Measurements from ENCODE around the gene NTF4. TPM values are rescaled to one million over a fixed set of nuclear protein-coding genes. Genes with fewer than 3 reads are reported as not detected.

Gene NTF4
- total and polyA plus RNA-seq, 2 of the 13 experiments (the other 11 are each of a cell fraction or from before 2014, with no cell fraction given) = not detected

DNA sequence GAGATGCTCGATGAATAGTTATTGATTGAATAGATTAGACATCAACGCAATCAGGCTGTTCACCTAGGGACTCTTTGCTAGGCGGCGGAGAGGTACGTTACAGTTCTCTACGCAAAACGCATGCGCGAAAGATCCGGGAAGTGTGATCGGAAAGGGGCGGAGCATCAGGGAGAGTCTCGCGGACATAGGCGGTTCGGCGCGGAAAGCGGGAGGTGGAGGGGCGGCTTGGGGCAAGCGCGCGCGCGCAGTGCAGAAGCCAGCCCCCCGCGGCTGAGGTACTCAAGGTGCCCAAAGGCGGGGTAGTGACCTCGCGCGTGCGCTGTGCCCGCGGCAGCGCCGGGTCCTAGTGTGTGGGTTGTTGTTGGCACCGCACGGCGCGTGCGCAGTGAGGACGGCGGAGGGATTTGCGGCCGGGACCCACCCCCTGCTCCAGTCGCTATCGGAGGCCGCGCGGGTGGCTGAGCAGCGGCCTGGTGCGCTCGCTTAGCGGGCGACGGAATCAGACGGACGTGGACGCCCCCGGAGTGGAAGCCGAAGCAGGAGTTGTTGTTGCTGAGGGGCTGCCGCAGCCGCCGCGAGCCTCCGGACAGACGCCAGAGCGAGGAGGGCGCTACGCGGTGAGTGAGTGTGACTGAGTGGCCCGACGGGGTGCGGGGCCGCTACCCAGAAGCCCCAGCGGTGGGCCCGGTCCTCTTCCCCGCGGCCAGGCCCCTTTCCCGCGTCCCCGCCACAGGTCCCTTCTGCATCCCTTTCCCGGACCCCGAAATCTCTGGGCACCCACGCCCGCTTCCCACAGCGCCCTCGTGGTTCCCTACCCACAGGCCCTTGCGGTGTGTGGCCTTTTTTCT, 20.6 kb upstream of the NTF4 start, which contains the start of gene SNRNP70 (continued):
- TF ChIP-seq, protein P1, sequence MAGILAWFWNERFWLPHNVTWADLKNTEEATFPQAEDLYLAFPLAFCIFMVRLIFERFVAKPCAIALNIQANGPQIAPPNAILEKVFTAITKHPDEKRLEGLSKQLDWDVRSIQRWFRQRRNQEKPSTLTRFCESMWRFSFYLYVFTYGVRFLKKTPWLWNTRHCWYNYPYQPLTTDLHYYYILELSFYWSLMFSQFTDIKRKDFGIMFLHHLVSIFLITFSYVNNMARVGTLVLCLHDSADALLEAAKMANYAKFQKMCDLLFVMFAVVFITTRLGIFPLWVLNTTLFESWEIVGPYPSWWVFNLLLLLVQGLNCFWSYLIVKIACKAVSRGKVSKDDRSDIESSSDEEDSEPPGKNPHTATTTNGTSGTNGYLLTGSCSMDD (CRISPR knock-in tag; IDR thresholded peaks at IDR 0.05) = no peak; the same call in 1 of the 2 replicates
- TF ChIP-seq AHR (CRISPR knock-in tag; IDR thresholded peaks at IDR 0.05) (peak; percentile 67), JUND (CRISPR knock-in tag; IDR thresholded peaks at IDR 0.05) (0 out of 2 replicates have a peak, but pooled peaks have one; percentile 60), NFYB (CRISPR knock-in tag; IDR thresholded peaks at IDR 0.05) (peak; percentile 27; the same call in 1 of the 2 replicates), ZNF792 (CRISPR knock-in tag; IDR thresholded peaks at IDR 0.05) (peak; percentile 67; the same call in 1 of the 2 replicates), TMF1 (CRISPR knock-in tag; IDR thresholded peaks at IDR 0.05; ENCODE audit: low read depth) (peak; percentile 66; the same call in 1 of the 2 replicates), NRL (CRISPR knock-in tag; IDR thresholded peaks at IDR 0.05; ENCODE audit: borderline replicate concordance) (peak; percentile 73; the same call in 1 of the 2 replicates), SP140L (CRISPR knock-in tag; IDR thresholded peaks at IDR 0.05; ENCODE audit: borderline replicate concordance) (no peak; the same call in 1 of the 2 replicates), SP5 (CRISPR knock-in tag; IDR thresholded peaks at IDR 0.05; ENCODE audit: borderline replicate concordance, low read depth) (peak; percentile 62), ZNF883 (CRISPR knock-in tag; IDR thresholded peaks at IDR 0.05; ENCODE audit: not compliant biosample characterization) (peak; percentile 71)
- TF ChIP-seq, protein P2, sequence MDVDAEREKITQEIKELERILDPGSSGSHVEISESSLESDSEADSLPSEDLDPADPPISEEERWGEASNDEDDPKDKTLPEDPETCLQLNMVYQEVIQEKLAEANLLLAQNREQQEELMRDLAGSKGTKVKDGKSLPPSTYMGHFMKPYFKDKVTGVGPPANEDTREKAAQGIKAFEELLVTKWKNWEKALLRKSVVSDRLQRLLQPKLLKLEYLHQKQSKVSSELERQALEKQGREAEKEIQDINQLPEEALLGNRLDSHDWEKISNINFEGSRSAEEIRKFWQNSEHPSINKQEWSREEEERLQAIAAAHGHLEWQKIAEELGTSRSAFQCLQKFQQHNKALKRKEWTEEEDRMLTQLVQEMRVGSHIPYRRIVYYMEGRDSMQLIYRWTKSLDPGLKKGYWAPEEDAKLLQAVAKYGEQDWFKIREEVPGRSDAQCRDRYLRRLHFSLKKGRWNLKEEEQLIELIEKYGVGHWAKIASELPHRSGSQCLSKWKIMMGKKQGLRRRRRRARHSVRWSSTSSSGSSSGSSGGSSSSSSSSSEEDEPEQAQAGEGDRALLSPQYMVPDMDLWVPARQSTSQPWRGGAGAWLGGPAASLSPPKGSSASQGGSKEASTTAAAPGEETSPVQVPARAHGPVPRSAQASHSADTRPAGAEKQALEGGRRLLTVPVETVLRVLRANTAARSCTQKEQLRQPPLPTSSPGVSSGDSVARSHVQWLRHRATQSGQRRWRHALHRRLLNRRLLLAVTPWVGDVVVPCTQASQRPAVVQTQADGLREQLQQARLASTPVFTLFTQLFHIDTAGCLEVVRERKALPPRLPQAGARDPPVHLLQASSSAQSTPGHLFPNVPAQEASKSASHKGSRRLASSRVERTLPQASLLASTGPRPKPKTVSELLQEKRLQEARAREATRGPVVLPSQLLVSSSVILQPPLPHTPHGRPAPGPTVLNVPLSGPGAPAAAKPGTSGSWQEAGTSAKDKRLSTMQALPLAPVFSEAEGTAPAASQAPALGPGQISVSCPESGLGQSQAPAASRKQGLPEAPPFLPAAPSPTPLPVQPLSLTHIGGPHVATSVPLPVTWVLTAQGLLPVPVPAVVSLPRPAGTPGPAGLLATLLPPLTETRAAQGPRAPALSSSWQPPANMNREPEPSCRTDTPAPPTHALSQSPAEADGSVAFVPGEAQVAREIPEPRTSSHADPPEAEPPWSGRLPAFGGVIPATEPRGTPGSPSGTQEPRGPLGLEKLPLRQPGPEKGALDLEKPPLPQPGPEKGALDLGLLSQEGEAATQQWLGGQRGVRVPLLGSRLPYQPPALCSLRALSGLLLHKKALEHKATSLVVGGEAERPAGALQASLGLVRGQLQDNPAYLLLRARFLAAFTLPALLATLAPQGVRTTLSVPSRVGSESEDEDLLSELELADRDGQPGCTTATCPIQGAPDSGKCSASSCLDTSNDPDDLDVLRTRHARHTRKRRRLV (CRISPR knock-in tag; IDR thresholded peaks at IDR 0.05) = peak; percentile 77
- TF ChIP-seq, protein P3, sequence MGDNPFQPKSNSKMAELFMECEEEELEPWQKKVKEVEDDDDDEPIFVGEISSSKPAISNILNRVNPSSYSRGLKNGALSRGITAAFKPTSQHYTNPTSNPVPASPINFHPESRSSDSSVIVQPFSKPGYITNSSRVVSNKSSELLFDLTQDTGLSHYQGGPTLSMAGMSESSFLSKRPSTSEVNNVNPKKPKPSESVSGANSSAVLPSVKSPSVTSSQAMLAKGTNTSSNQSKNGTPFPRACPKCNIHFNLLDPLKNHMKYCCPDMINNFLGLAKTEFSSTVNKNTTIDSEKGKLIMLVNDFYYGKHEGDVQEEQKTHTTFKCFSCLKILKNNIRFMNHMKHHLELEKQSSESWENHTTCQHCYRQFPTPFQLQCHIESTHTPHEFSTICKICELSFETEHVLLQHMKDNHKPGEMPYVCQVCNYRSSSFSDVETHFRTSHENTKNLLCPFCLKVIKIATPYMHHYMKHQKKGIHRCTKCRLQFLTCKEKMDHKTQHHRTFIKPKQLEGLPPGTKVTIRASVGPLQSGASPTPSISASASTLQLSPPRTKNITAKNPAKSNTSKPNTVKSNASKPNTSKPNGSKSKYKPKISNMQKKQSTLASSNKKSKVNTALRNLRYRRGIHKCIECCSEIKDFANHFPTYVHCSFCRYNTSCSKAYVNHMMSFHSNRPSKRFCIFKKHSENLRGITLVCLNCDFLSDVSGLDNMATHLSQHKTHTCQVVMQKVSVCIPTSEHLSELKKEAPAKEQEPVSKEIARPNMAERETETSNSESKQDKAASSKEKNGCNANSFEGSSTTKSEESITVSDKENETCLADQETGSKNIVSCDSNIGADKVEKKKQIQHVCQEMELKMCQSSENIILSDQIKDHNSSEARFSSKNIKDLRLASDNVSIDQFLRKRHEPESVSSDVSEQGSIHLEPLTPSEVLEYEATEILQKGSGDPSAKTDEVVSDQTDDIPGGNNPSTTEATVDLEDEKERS (CRISPR knock-in tag; IDR thresholded peaks at IDR 0.05) = peak; percentile 13; the same call in 1 of the 2 replicates
- TF ChIP-seq, protein P4, sequence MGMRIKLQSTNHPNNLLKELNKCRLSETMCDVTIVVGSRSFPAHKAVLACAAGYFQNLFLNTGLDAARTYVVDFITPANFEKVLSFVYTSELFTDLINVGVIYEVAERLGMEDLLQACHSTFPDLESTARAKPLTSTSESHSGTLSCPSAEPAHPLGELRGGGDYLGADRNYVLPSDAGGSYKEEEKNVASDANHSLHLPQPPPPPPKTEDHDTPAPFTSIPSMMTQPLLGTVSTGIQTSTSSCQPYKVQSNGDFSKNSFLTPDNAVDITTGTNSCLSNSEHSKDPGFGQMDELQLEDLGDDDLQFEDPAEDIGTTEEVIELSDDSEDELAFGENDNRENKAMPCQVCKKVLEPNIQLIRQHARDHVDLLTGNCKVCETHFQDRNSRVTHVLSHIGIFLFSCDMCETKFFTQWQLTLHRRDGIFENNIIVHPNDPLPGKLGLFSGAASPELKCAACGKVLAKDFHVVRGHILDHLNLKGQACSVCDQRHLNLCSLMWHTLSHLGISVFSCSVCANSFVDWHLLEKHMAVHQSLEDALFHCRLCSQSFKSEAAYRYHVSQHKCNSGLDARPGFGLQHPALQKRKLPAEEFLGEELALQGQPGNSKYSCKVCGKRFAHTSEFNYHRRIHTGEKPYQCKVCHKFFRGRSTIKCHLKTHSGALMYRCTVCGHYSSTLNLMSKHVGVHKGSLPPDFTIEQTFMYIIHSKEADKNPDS (CRISPR knock-in tag; IDR thresholded peaks at IDR 0.05) = no peak
- TF ChIP-seq, protein P5, sequence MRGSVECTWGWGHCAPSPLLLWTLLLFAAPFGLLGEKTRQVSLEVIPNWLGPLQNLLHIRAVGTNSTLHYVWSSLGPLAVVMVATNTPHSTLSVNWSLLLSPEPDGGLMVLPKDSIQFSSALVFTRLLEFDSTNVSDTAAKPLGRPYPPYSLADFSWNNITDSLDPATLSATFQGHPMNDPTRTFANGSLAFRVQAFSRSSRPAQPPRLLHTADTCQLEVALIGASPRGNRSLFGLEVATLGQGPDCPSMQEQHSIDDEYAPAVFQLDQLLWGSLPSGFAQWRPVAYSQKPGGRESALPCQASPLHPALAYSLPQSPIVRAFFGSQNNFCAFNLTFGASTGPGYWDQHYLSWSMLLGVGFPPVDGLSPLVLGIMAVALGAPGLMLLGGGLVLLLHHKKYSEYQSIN (CRISPR knock-in tag; IDR thresholded peaks at IDR 0.05; ENCODE audit: borderline replicate concordance) = peak; percentile 93
- TF ChIP-seq, protein P6, sequence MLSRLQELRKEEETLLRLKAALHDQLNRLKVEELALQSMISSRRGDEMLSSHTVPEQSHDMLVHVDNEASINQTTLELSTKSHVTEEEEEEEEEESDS (CRISPR knock-in tag; IDR thresholded peaks at IDR 0.05; ENCODE audit: borderline replicate concordance) = 0 out of 2 replicates have a peak, but pooled peaks have one; percentile 35

Data from HepG2 (cell line).